NCI-H82 (cell line): ENCODE data around the gene TXN2.
"Not testable (repeated sequence)": the region's sequence is repeated elsewhere in the genome, so short reads cannot be mapped to it uniquely, and the experiment has no call there.

ENCODE experiments used
- DNase-seq: peaks from one replicate; lab custom pipeline; 2025; lab: John Stamatoyannopoulos, UW

The TXN2 gene

DNA sequence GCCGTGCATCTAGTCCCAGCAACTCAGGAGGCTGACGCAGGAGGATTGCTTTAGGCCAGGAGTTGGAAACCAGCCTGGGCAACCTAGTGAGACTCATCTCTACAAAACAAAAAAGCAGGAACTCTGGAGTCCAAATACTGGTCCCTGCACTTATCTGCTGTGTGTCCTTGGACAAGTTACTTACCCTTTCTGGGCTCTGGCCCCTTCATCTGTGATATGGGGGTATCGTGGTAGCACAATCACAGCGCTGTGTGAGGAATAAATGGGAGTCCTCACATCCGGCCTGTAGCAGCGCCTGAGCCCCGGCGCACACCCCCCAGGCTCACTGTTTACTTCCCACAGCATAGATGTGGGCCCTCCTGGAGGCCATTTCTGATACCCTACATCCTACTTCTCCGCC is 49.5 kb downstream of the TXN2 start:
- DNase-seq: no peak

DNA sequence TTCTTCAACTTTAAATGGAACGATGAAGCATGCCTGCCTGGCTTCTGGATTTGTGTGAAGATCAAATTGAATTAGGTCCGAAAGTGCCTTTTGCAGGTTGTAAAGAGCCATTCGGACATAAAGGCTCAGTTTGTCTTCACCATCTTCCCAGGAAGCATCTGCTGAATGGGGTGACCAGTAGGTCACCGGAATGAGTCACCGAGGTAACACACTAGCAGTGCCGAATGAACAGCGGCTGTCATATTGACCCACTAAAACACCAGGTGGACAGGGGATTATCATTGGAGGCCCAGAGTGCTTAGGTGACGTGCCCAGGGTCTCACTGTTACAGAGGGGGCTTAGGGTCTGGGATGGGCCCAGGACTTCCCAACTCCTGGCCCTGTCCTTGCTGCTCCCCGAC is 50.6 kb downstream of the TXN2 start:
- peak; percentile 77 for DNase-seq

DNA sequence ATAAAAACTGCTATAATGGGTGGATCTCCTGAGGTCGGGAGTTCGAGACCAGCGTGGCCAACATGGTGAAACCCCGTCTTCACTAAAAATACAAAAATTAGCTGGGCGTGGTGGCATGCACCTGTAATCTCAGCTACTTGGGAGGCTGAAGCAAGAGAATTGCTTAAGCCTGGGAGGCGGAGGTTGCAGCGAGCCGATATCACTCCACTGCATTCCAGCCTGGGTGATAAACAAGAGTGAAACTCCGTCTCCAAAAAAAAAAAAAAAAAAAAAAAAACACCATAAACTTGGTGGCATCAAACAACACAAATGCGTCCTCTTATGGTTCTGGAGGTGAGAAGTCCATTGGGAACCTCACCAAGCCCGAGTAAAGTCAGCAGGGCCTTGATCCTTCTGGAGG is 53.5 kb downstream of the TXN2 start:
- not testable (repeated sequence) for DNase-seq

DNA sequence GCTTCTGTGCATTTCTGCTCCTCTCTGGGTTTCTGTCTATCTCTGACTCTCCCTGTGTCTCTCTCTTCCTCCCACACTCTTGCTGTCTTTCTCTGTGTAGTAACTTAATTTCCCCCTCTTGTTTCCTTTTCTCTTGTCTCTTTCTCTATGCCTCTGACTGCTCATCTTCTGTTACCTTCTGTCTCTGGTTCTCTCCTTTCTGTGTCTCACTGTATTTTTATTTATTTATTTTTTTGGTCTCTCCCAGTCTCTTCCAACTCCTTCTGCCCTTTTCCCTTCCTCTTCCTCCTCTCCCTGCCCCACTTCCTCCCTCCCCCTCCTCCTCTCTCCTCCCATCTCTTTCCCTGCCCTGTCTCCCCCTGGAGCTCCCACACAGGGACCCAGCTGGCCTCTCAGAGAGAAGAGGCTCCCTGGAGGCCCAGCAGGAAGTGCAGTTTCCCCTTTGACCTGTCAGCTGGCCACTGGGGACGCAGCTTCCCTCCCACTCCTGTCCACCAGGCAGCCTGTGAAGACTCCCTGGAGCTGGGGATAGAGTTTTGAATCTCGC is 55.4 kb downstream of the TXN2 start:
- DNase-seq: peak; percentile 47

DNA sequence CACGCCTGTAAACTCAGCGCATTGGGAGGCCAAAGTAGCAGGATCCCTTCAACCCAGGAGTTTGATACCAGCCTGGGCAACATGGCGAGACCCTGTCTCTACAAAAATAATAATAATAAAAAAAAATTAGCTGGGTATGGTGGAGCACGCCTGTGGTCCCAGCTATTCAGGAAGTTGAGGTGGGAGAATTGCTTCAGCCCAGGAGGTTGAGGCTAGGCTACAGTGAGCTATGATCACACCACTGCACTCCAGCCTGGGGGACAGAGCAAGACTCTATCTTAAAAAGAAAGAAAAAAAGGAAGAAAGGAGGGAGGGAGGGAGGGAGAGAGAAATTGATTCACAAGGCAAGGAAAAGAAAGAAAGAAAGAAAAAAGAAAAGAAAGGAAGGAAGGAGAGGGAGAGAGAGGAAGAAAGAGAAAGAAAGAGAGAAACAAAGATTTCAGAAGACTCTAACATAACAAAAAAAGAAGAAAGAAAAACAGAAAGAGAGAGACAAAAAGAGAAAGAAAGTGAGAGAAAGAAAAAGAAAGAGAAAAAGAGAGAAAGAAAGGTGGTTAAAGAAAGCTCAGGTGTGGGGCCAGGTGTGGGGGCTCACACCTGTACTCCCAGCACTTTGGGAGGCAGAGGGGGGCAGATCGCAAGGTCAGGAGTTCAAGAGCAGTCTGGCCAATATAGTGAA is 56.4 kb downstream of the TXN2 start:
- no peak for DNase-seq

DNA sequence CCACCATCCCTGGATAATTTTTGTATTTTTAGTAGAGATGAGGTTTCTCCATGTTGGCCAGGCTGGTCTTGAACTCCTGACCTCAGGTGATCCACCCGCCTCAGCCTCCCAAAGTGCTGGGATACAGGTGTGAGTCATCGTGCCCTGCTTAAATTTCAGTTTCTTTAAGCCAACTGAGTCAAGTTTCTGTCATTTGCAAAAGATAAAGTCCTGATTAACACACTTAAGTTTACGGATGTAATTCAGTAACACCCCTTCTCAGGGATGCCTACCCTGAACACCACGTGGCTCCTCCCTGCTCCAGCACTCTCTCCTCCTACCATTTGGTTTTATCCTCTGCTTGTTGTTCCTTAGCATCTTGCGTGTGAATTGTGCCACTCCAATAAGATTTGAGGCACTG is 57.0 kb downstream of the TXN2 start:
- DNase-seq: not testable (repeated sequence)

DNA sequence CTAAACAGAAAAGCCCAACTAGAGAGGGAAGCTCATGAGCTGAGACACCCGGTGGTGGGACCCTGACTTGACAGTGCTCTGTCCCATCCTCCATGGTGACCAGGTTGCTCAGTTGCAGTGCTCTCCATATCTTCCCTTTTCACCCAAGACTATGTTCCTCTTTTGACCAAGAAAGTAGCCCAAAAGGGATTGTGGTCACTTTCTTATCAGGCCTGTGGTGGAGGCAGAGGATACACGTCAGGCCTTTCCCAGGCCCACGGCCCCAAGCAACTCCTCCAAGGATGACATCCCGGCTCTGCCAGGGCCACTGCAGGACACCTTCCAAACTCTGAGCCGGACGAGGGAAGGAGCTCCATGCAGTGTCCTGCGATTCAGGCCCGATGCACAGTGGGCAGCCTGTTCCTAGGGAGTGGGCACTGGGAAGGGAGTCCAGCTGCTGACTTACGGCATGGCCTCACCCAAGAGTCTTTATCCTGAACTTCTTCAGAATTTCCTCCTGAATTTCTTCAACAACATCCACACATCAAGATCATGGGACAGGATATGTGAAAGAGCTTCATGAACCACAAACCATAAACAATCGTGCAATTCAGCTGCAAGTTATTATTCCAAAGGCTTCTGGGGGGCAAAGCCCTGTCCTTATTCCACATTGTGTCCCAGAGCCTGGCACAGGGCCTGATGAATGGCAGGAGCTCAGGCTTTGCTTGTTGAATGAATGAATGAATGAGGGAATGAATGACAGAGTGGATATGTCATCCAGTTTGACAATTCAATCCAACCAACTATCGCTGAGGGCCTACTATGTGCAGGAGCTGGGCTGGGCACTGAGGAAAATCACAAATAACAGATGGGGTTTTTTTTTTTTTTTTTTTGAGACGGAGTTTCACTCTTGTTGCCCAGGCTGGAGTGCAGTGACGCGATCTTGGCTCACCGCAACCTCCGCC is 57.7 kb downstream of the TXN2 start:
- no peak for DNase-seq

DNA sequence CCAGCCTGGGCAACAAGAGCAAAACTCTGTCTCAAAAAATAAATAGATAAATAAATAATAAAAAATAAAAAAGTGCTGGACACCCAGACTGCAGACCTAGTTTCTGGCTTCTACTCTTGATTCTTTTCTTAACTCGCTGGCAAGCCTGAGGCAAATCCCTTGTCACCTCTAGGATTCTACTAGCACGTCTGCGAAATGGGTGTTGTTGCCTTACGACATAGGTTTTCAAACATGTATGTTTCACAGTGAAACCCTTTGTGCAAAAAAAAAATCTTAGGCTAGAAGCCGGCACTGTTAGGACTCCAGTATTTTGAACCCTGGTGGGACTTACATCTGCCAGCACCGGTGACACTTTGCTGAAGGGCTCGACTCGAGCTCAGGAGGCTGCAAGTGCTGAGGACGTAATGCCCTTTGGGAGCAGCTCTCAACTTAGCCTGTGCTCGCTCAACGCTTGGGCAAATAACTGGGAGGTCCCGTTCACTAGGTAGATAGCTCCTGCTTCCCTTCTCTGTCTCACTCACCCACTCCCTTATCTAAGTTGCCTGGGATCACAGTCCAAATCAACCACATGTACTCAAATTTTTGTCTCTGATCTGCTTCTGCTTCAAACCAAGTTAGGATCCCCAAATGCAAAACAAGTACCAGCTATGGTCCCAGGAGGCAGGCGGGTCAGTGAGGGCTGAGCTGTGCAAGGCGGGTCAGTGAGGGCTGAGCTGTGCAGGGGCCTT is 59.0 kb downstream of the TXN2 start:
- DNase-seq: no peak

DNA sequence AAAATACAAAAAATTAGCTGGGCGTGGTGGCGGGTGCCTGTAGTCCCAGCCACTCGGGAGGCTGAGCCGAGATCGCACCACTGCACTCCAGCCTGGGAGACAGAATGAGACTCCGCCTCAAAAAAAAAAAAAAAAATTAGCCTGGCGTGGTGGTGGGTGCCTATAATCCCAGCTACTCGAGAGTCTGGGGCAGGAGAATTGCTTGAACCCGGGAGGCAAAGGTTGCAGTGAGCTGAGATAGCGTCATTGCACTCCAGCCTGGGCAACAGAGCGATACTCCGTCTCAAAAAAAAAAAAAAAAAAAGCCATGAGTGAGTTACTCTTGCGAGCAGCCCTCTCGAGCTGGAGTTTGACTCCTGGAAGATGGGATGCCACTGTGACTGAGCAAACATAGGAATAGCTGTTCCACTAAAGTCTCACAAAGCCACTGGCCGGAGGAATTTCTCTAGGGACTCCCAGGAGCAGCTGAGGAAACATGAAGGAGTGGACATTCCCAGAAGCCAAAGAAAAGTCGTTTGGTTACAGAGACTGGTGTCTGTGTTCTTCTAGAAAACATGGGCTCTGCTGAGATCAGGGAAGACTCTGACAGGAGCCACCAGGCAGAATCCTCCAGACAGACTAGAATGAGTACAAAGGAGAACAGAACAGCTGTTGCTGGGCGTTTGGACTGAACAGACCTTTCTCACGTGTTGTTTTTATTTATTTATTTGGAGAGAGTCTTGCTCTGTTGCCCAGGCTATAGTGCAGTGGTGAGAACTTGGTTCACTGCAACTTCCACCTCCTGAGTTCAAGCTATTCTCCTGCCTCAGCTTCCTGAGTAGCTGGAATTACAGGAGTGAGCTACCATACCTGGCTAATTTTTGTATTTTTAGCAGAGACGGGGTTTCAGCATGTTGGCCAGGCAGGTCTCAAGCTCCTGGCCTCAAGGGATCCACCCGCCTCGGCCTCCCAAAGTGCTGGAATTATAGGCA is 61.2 kb downstream of the TXN2 start:
- DNase-seq: no peak

DNA sequence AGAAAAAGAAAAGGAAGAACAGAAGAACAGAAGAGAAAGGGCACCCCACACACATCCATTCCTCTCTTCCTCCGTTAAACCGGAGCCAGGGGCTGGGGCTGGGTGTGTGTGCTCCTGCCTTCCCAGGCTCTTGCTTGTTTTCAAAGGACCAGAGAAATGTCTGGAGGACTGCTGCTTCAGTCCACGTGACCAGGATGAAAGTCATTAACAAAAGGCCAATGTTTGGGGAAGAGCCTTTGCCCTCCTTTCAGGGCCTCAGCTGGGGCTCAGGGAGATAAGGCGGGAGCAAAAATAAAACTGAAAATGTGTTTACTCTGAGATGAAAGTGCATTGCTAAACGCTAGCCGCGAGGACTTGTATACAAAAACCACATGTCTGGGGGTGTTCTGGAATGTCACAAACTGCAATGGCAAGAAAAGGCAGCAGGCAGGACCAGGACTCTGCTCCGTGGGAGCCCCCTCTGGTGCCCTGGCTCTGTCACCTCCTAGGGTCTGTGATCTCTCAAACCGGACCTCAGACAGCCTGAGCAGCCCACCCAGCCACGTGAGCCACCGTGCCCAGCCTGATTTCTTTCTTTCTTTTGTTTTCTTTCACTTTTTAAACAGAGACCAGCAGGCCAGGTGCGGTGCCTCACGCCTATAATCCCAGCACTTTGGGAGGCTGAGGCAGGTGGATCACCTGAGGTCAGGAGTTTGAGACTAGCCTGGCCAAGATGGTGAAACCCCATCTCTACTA is 62.1 kb downstream of the TXN2 start:
- DNase-seq: no peak

DNA sequence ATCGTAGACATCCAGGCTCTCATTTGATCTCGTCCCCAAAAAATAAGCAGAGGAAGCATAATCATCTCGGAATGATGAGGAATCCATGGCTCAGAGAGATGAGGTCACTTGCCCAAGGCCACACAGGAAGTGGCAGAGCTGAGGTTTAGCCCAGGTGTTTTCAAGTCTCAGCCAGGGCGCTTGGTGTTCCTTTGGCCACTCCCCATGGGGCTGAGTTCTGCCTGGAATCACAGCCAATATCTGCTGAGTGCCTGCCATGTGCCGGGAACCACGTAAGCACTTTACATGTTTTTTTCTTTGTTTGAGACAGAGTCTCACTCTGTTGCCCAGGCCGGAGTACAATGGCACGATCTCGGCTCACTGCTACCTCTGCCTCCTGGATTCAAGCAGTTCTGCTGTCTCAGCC is 64.2 kb downstream of the TXN2 start:
- DNase-seq: peak; percentile 13
